HepG2 (cell line): Measurements from ENCODE around the gene ITIH1. TPM values are rescaled to one million over a fixed set of nuclear protein-coding genes. Genes with fewer than 3 reads are reported as not detected.
A peak's percentile ranks its signal among the peaks of the same experiment; 100 is the strongest.

Source experiments
- CHD4 ChIP-seq: fragments of 200-600 bp; sonication (generic); IDR thresholded peaks from 2 replicates; pipeline ENCODE4 v1.7.0; 2017; ENCODE audit warnings: mild to moderate bottlenecking, low read length, borderline replicate concordance
- GPN1 ChIP-seq: sonication (generic); formaldehyde crosslinking; IDR thresholded peaks from 2 replicates; pipeline ENCODE4 v1.5.1; 2020; ENCODE audit warnings: missing genetic modification reagents, borderline replicate concordance
- GTF3A ChIP-seq: sonication (generic); formaldehyde crosslinking; conservative IDR thresholded peaks from 2 replicates; pipeline ENCODE4 v1.4.0; 2020; ENCODE audit warnings: mild to moderate bottlenecking, missing genetic modification reagents
- HDAC6 ChIP-seq: fragments of 200-600 bp; sonication (generic); IDR thresholded peaks from 2 replicates; pipeline ENCODE4 v1.7.0; 2017; ENCODE audit warnings: mild to moderate bottlenecking, antibody characterized with exemption, low read length, low read depth
- JUNB ChIP-seq: sonication (generic); formaldehyde crosslinking; IDR thresholded peaks from 2 replicates; pipeline ENCODE4 v1.8.0; 2022; ENCODE audit warnings: missing genetic modification reagents, mild to moderate bottlenecking, borderline replicate concordance
- PHF5A ChIP-seq: IDR thresholded peaks from one replicate; pipeline ENCODE4 v1.6.1; 2018; ENCODE audit warnings: low read depth, missing genetic modification reagents; ENCODE audit not compliant: unreplicated experiment
- PRMT3 ChIP-seq: sonication (generic); formaldehyde crosslinking; IDR thresholded peaks from 2 replicates; pipeline ENCODE4 v1.8.1; 2022; ENCODE audit warnings: low read depth, mild to moderate bottlenecking, moderate library complexity, missing genetic modification reagents, borderline replicate concordance
- RXRA ChIP-seq: sonication (generic); formaldehyde crosslinking; IDR thresholded peaks from 2 replicates; pipeline ENCODE4 v1.5.1; 2020; ENCODE audit warnings: missing genetic modification reagents
- SIX4 ChIP-seq: sonication (generic); formaldehyde crosslinking; IDR thresholded peaks from 2 replicates; pipeline ENCODE4 v1.4.0; 2020; ENCODE audit warnings: missing genetic modification reagents
- SPEN ChIP-seq: sonication (generic); formaldehyde crosslinking; IDR thresholded peaks from 2 replicates; pipeline ENCODE4 v1.5.1; 2020; ENCODE audit warnings: low read depth, mild to moderate bottlenecking, missing genetic modification reagents
- ZNF253 ChIP-seq: sonication (generic); formaldehyde crosslinking; IDR thresholded peaks from 2 replicates; pipeline ENCODE4 v1.8.0; 2022; ENCODE audit warnings: mild to moderate bottlenecking, missing genetic modification reagents, borderline replicate concordance
- ZNF430 ChIP-seq: sonication (generic); formaldehyde crosslinking; IDR thresholded peaks from 2 replicates; pipeline ENCODE4 v1.9.0; 2021; ENCODE audit warnings: mild to moderate bottlenecking, missing genetic modification reagents
- ZNF605 ChIP-seq: sonication (generic); formaldehyde crosslinking; IDR thresholded peaks from 2 replicates; pipeline ENCODE4 v1.8.0; 2022; ENCODE audit warnings: mild to moderate bottlenecking, missing genetic modification reagents
- ZNF782 ChIP-seq: sonication (generic); formaldehyde crosslinking; IDR thresholded peaks from 2 replicates; pipeline ENCODE4 v1.4.0; 2020; ENCODE audit warnings: missing genetic modification reagents, mild to moderate bottlenecking, borderline replicate concordance
- ZNF790 ChIP-seq: sonication (generic); formaldehyde crosslinking; IDR thresholded peaks from 2 replicates; pipeline ENCODE4 v1.8.0; 2022; ENCODE audit warnings: missing genetic modification reagents, mild to moderate bottlenecking, borderline replicate concordance
- ZNF839 ChIP-seq: sonication (generic); formaldehyde crosslinking; IDR thresholded peaks from 2 replicates; pipeline ENCODE4 v1.4.0; 2020; ENCODE audit warnings: missing genetic modification reagents, mild to moderate bottlenecking, borderline replicate concordance
- ZSCAN12 ChIP-seq: sonication (generic); formaldehyde crosslinking; IDR thresholded peaks from 2 replicates; pipeline ENCODE4 v1.9.0; 2021; ENCODE audit warnings: mild to moderate bottlenecking, missing genetic modification reagents
- polyA plus RNA-seq, 8 experiments: library from polyadenylated mRNA; depleted of rRNA in 3 of 8; stranded (reverse) in 7 of 8; unstranded in 1 of 8; fragments of >200 nt; fragmentation: Illumina TruSeq in 4 of 8; extraction: Trizol in 4 of 8; gene quantifications; 2 replicates each; pipeline versions ENCODE4 v1.2.1 to v1.2.3, GENCODE V29; 2011 to 2016; ENCODE audit warnings: low read depth in 4 of 8, missing spikeins in 1 of 8, mixed read lengths in 1 of 8; ENCODE audit not compliant: insufficient read depth in 1 of 8
- total RNA-seq, 5 experiments: library from RNA; depleted of rRNA; stranded (reverse); fragments of >200 nt; fragmentation: Illumina TruSeq; extraction: Trizol; gene quantifications; 2 replicates each; pipeline ENCODE4 v1.2.3, GENCODE V29; 2016; ENCODE audit warnings: low read depth in 1 of 5
- TF ChIP-seq, protein P1 (sequence below): sonication (generic); formaldehyde crosslinking; IDR thresholded peaks from 2 replicates; pipeline ENCODE4 v1.5.0; 2020; ENCODE audit warnings: mild to moderate bottlenecking, missing genetic modification reagents, moderate library complexity
- TF ChIP-seq, protein P2 (sequence below): sonication (generic); formaldehyde crosslinking; IDR thresholded peaks from 2 replicates; pipeline ENCODE4 v1.4.0; 2020; ENCODE audit warnings: missing genetic modification reagents
- TF ChIP-seq, protein P3 (sequence below): sonication (generic); formaldehyde crosslinking; IDR thresholded peaks from 2 replicates; pipeline ENCODE4 v1.5.0; 2020; ENCODE audit warnings: missing genetic modification reagents, mild to moderate bottlenecking, borderline replicate concordance
- TF ChIP-seq, protein P4 (sequence below): sonication (generic); formaldehyde crosslinking; IDR thresholded peaks from 2 replicates; pipeline ENCODE4 v1.4.0; 2020; ENCODE audit warnings: missing genetic modification reagents
- TF ChIP-seq, protein P5 (sequence below): sonication (generic); formaldehyde crosslinking; IDR thresholded peaks from 2 replicates; pipeline ENCODE4 v1.4.0; 2020; ENCODE audit warnings: missing genetic modification reagents, low read depth, mild to moderate bottlenecking, borderline replicate concordance

ITIH1 gene
- total and polyA plus RNA-seq, 2 of the 13 experiments (the other 11 are each of a cell fraction or from before 2014, with no cell fraction given) = 12.3 to 19.6 TPM

DNA sequence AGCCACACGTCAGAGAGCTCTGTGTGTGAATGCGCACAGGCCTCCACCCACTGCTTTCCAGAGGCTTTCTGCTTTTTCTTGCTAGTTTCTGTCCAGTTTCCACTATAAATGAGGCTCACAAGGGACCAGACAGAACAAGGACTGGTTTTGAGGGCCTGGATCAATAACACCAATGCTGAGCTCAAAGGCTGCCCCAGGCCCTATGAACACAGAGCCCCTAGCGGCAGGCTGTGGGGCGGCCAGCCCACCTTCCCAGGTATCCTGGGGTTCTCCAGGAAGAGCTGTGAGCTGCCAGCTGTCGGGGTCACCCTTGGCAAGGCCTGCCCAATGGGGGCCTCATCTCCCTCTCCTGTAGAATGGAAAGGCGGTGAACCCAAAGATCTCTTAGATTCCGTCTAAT lies 15.0 kb downstream of the ITIH1 start (continued):
- TF ChIP-seq CHD4 (no peak), ZNF430 (CRISPR knock-in tag) (0 out of 2 replicates have a peak, but pooled peaks have one; percentile 35), JUNB (CRISPR knock-in tag) (no peak), SIX4 (CRISPR knock-in tag) (no peak), PRMT3 (CRISPR knock-in tag) (no peak), ZNF782 (CRISPR knock-in tag) (no peak), ZNF790 (no peak), HDAC6 (no peak), ZNF839 (CRISPR knock-in tag) (no peak), RXRA (CRISPR knock-in tag) (peak; percentile 65; the same call in 1 of the 2 replicates), GPN1 (CRISPR knock-in tag) (no peak), ZSCAN12 (no peak), ZNF253 (CRISPR knock-in tag) (no peak), GTF3A (CRISPR knock-in tag) (no peak), SPEN (peak; percentile 69), PHF5A (CRISPR knock-in tag) (no peak), ZNF605 (CRISPR knock-in tag) (0 out of 2 replicates have a peak, but pooled peaks have one; percentile 49)
- TF ChIP-seq, protein P1, sequence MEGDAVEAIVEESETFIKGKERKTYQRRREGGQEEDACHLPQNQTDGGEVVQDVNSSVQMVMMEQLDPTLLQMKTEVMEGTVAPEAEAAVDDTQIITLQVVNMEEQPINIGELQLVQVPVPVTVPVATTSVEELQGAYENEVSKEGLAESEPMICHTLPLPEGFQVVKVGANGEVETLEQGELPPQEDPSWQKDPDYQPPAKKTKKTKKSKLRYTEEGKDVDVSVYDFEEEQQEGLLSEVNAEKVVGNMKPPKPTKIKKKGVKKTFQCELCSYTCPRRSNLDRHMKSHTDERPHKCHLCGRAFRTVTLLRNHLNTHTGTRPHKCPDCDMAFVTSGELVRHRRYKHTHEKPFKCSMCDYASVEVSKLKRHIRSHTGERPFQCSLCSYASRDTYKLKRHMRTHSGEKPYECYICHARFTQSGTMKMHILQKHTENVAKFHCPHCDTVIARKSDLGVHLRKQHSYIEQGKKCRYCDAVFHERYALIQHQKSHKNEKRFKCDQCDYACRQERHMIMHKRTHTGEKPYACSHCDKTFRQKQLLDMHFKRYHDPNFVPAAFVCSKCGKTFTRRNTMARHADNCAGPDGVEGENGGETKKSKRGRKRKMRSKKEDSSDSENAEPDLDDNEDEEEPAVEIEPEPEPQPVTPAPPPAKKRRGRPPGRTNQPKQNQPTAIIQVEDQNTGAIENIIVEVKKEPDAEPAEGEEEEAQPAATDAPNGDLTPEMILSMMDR (CRISPR knock-in tag) = peak; percentile 87
- TF ChIP-seq, protein P2, sequence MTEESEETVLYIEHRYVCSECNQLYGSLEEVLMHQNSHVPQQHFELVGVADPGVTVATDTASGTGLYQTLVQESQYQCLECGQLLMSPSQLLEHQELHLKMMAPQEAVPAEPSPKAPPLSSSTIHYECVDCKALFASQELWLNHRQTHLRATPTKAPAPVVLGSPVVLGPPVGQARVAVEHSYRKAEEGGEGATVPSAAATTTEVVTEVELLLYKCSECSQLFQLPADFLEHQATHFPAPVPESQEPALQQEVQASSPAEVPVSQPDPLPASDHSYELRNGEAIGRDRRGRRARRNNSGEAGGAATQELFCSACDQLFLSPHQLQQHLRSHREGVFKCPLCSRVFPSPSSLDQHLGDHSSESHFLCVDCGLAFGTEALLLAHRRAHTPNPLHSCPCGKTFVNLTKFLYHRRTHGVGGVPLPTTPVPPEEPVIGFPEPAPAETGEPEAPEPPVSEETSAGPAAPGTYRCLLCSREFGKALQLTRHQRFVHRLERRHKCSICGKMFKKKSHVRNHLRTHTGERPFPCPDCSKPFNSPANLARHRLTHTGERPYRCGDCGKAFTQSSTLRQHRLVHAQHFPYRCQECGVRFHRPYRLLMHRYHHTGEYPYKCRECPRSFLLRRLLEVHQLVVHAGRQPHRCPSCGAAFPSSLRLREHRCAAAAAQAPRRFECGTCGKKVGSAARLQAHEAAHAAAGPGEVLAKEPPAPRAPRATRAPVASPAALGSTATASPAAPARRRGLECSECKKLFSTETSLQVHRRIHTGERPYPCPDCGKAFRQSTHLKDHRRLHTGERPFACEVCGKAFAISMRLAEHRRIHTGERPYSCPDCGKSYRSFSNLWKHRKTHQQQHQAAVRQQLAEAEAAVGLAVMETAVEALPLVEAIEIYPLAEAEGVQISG (CRISPR knock-in tag) = peak; percentile 92
- TF ChIP-seq, protein P3, sequence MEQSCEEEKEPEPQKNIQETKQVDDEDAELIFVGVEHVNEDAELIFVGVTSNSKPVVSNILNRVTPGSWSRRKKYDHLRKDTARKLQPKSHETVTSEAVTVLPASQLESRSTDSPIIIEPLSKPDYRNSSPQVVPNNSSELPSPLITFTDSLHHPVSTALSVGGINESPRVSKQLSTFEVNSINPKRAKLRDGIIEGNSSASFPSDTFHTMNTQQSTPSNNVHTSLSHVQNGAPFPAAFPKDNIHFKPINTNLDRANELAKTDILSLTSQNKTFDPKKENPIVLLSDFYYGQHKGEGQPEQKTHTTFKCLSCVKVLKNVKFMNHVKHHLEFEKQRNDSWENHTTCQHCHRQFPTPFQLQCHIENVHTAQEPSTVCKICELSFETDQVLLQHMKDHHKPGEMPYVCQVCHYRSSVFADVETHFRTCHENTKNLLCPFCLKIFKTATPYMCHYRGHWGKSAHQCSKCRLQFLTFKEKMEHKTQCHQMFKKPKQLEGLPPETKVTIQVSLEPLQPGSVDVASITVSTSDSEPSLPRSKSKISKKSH (CRISPR knock-in tag) = no peak
- TF ChIP-seq, protein P4, sequence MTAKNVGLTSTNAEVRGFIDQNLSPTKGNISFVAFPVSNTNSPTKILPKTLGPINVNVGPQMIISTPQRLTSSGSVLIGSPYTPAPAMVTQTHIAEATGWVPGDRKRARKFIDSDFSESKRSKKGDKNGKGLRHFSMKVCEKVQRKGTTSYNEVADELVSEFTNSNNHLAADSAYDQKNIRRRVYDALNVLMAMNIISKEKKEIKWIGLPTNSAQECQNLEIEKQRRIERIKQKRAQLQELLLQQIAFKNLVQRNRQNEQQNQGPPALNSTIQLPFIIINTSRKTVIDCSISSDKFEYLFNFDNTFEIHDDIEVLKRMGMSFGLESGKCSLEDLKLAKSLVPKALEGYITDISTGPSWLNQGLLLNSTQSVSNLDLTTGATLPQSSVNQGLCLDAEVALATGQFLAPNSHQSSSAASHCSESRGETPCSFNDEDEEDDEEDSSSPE = no peak
- TF ChIP-seq, protein P5, sequence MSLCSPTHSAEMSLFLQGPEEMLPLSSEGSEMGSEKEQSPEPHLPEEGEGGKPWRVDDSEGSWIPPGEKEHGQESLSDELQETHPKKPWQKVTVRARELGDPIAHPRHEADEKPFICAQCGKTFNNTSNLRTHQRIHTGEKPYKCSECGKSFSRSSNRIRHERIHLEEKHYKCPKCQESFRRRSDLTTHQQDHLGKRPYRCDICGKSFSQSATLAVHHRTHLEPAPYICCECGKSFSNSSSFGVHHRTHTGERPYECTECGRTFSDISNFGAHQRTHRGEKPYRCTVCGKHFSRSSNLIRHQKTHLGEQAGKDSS (CRISPR knock-in tag) = no peak
